SK-N-SH treated with all-trans-retinoic acid at 6 μM for 48 hours (cell line): ENCODE results near the gene SLC12A7.

Source experiments
- ATAC-seq: fragments of 200-7000 bp; cut with Tn5 transposase; 3 replicates; pipeline ENCODE4 v1.9.1; 2020; ENCODE audit warnings: mild to moderate bottlenecking, moderate library complexity
- CSDC2 ChIP-seq: fragments of 250-450 bp; sonication (Bioruptor Pico); IDR thresholded peaks from 2 replicates; pipeline ENCODE4 v1.5.0; 2020; ENCODE audit warnings: mild to moderate bottlenecking, moderate library complexity
- ESRRG ChIP-seq: fragments of 250-450 bp; sonication (Bioruptor Pico); IDR thresholded peaks from 2 replicates; pipeline ENCODE4 v1.6.1; 2021; ENCODE audit warnings: mild to moderate bottlenecking
- GLIS3 ChIP-seq: fragments of 250-450 bp; sonication (Bioruptor Pico); IDR thresholded peaks from 2 replicates; pipeline ENCODE4 v1.5.0; 2020; ENCODE audit warnings: mild to moderate bottlenecking, moderate library complexity
- RARB ChIP-seq: fragments of 250-450 bp; sonication (Bioruptor Pico); IDR thresholded peaks from 2 replicates; pipeline ENCODE4 v1.8.0; 2021; ENCODE audit warnings: mild to moderate bottlenecking, moderate library complexity
- SNAI2 ChIP-seq: fragments of 250-450 bp; sonication (Bioruptor Pico); IDR thresholded peaks from 2 replicates; pipeline ENCODE4 v1.5.0; 2020; ENCODE audit warnings: mild to moderate bottlenecking, moderate library complexity
- TCF4 ChIP-seq: fragments of 250-450 bp; sonication (Bioruptor Pico); IDR thresholded peaks from 2 replicates; pipeline ENCODE4 v1.8.0; 2021; ENCODE audit warnings: mild to moderate bottlenecking, moderate library complexity, borderline replicate concordance
- TOX ChIP-seq: fragments of 250-450 bp; sonication (Bioruptor Pico); IDR thresholded peaks from 2 replicates; pipeline ENCODE4 v1.8.0; 2021; ENCODE audit warnings: mild to moderate bottlenecking, moderate library complexity, borderline replicate concordance
- ZC3H10 ChIP-seq: fragments of 250-450 bp; sonication (Bioruptor Pico); IDR thresholded peaks from 2 replicates; pipeline ENCODE4 v1.5.1; 2021; ENCODE audit warnings: mild to moderate bottlenecking, moderate library complexity
- ZFP30 ChIP-seq: fragments of 450-650 bp; formaldehyde crosslinking; IDR thresholded peaks from 2 replicates; pipeline ENCODE4 v1.5.0; 2022; ENCODE audit warnings: mild to moderate bottlenecking, moderate library complexity
- ZNF565 ChIP-seq: fragments of 450-650 bp; formaldehyde crosslinking; conservative IDR thresholded peaks from 2 replicates; pipeline ENCODE4 v1.5.0; 2020; ENCODE audit warnings: low read depth, mild to moderate bottlenecking, moderate library complexity
- ZNF70 ChIP-seq: fragments of 450-650 bp; formaldehyde crosslinking; IDR thresholded peaks from 2 replicates; pipeline ENCODE4 v1.5.0; 2020; ENCODE audit warnings: mild to moderate bottlenecking, moderate library complexity
- ZNF8 ChIP-seq: fragments of 450-650 bp; formaldehyde crosslinking; IDR thresholded peaks from 2 replicates; pipeline ENCODE4 v1.5.0; 2020; ENCODE audit warnings: mild to moderate bottlenecking, moderate library complexity
- TF ChIP-seq, protein P1 (sequence below): fragments of 250-450 bp; sonication (Bioruptor Pico); IDR thresholded peaks from 2 replicates; pipeline ENCODE4 v1.5.0; 2020; ENCODE audit warnings: mild to moderate bottlenecking, moderate library complexity
- TF ChIP-seq, protein P2 (sequence below): fragments of 250-450 bp; sonication (Bioruptor Pico); IDR thresholded peaks from 2 replicates; pipeline ENCODE4 v1.8.0; 2020; ENCODE audit warnings: mild to moderate bottlenecking, moderate library complexity, borderline replicate concordance
- TF ChIP-seq, protein P3 (sequence below): fragments of 250-450 bp; sonication (Bioruptor Pico); IDR thresholded peaks from 2 replicates; pipeline ENCODE4 v1.8.0; 2021; ENCODE audit warnings: low read depth, mild to moderate bottlenecking, moderate library complexity, borderline replicate concordance
- TF ChIP-seq, protein P4 (sequence below): fragments of 250-450 bp; sonication (Bioruptor Pico); IDR thresholded peaks from 2 replicates; pipeline ENCODE4 v1.5.1; 2021; ENCODE audit warnings: mild to moderate bottlenecking, moderate library complexity
- TF ChIP-seq, protein P5 (sequence below): fragments of 250-450 bp; sonication (Bioruptor Pico); IDR thresholded peaks from 2 replicates; pipeline ENCODE4 v1.5.1; 2020; ENCODE audit warnings: low read depth, mild to moderate bottlenecking, moderate library complexity

SLC12A7 gene

DNA sequence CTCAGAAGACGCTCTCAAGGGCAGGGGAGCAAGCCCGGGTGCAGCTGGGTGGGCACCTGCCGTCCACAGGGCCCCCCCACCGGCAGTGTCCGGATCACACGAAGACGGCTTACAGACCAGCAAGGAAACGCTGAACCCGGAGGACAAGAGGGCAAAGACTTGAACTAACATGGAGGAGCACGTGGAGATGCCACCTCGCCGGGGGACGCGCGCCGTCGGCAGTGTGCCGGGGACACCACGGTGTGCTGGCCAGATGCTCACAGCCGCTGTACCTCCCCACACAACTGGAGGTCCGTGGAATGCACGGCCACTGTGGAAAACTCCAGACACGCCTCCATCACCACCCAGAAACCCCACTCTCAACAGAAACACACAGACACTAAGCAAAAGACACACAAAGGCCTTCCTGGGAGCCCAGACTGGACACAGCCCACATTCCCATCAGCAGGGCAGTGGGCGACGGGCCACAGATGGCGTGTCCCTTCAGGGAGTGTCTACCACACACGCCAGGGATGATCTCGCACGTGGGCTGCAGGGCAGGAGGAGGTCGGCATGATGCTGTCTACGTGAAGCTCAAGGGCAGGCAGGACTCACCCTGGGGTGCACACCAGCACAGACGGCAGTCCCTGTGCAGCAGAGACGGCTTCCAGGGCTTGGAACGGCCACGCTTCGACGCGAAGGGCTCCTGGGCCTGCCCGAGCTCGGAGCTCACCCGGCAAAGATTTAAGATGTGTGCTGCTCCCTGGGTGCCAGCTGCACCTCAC, 8.6 kb upstream of the SLC12A7 start:
- no peak for TF ChIP-seq SNAI2 (CRISPR knock-in tag)
- no peak for TF ChIP-seq CSDC2 (CRISPR knock-in tag)
- TF ChIP-seq, protein P1, sequence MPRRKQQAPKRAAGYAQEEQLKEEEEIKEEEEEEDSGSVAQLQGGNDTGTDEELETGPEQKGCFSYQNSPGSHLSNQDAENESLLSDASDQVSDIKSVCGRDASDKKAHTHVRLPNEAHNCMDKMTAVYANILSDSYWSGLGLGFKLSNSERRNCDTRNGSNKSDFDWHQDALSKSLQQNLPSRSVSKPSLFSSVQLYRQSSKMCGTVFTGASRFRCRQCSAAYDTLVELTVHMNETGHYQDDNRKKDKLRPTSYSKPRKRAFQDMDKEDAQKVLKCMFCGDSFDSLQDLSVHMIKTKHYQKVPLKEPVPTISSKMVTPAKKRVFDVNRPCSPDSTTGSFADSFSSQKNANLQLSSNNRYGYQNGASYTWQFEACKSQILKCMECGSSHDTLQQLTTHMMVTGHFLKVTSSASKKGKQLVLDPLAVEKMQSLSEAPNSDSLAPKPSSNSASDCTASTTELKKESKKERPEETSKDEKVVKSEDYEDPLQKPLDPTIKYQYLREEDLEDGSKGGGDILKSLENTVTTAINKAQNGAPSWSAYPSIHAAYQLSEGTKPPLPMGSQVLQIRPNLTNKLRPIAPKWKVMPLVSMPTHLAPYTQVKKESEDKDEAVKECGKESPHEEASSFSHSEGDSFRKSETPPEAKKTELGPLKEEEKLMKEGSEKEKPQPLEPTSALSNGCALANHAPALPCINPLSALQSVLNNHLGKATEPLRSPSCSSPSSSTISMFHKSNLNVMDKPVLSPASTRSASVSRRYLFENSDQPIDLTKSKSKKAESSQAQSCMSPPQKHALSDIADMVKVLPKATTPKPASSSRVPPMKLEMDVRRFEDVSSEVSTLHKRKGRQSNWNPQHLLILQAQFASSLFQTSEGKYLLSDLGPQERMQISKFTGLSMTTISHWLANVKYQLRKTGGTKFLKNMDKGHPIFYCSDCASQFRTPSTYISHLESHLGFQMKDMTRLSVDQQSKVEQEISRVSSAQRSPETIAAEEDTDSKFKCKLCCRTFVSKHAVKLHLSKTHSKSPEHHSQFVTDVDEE (CRISPR knock-in tag) = no peak
- TF ChIP-seq, protein P2, sequence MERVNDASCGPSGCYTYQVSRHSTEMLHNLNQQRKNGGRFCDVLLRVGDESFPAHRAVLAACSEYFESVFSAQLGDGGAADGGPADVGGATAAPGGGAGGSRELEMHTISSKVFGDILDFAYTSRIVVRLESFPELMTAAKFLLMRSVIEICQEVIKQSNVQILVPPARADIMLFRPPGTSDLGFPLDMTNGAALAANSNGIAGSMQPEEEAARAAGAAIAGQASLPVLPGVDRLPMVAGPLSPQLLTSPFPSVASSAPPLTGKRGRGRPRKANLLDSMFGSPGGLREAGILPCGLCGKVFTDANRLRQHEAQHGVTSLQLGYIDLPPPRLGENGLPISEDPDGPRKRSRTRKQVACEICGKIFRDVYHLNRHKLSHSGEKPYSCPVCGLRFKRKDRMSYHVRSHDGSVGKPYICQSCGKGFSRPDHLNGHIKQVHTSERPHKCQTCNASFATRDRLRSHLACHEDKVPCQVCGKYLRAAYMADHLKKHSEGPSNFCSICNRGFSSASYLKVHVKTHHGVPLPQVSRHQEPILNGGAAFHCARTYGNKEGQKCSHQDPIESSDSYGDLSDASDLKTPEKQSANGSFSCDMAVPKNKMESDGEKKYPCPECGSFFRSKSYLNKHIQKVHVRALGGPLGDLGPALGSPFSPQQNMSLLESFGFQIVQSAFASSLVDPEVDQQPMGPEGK (CRISPR knock-in tag) = no peak
- no peak for TF ChIP-seq ZC3H10
- TF ChIP-seq RARB (CRISPR knock-in tag) = no peak
- no peak for ATAC-seq

DNA sequence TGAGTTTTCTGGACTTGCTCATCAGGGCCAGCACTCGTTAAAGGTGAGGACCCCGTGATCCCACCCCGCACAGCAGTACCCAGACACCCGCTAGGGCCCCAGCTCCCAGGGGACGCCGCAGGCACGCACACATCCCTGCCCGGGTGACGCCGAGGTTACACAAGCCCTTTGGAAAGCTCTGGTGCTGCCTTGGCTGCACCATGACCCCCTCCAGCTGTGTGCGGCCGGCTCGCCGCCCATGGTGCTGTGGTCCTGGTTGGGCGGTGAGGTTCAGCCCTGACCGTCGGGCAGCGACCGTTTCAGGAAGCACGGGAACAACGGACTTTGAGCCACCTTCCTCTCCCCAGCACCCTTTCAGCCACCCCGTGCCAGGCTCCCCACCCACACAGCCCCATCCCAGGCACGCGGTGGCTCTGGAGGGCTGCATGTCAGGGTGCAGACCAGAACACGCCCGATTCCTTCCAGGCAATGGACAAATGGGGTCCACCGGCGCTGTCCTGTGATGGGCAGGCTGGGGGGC, 7.5 kb upstream of the SLC12A7 start:
- no peak for ATAC-seq
- TF ChIP-seq, protein P3, sequence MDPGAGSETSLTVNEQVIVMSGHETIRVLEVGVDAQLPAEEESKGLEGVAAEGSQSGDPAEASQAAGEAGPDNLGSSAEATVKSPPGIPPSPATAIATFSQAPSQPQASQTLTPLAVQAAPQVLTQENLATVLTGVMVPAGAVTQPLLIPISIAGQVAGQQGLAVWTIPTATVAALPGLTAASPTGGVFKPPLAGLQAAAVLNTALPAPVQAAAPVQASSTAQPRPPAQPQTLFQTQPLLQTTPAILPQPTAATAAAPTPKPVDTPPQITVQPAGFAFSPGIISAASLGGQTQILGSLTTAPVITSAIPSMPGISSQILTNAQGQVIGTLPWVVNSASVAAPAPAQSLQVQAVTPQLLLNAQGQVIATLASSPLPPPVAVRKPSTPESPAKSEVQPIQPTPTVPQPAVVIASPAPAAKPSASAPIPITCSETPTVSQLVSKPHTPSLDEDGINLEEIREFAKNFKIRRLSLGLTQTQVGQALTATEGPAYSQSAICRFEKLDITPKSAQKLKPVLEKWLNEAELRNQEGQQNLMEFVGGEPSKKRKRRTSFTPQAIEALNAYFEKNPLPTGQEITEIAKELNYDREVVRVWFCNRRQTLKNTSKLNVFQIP (CRISPR knock-in tag) = no peak

DNA sequence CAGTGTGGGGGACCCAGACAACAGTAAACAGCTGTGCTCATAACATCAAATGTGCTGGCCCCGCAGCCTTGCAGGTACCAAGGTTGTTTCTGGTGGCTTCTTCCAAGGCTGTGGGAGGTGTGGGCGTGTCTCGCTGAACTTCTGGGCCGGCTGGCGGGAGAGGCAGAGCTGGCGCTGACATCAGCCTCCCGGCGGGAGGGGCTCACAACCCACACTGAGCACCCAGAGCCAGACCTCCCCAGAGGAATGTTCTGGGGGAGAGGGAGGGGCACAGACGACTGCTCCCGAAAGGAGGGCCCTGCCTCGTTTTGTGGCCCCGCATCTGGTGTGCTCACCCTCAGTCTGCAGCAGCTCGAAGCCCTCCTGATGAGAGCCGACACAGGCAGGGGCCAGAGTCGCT, 6.9 kb upstream of the SLC12A7 start:
- TF ChIP-seq GLIS3 (no peak), ZFP30 (CRISPR knock-in tag) (no peak), TOX (CRISPR knock-in tag) (no peak), CSDC2 (CRISPR knock-in tag) (no peak), ZNF8 (no peak), ESRRG (CRISPR knock-in tag) (no peak), ZNF565 (CRISPR knock-in tag) (no peak), ZNF70 (CRISPR knock-in tag) (no peak), RARB (CRISPR knock-in tag) (no peak), TCF4 (CRISPR knock-in tag) (no peak)
- TF ChIP-seq, protein P2 (CRISPR knock-in tag) = no peak
- TF ChIP-seq, protein P4, sequence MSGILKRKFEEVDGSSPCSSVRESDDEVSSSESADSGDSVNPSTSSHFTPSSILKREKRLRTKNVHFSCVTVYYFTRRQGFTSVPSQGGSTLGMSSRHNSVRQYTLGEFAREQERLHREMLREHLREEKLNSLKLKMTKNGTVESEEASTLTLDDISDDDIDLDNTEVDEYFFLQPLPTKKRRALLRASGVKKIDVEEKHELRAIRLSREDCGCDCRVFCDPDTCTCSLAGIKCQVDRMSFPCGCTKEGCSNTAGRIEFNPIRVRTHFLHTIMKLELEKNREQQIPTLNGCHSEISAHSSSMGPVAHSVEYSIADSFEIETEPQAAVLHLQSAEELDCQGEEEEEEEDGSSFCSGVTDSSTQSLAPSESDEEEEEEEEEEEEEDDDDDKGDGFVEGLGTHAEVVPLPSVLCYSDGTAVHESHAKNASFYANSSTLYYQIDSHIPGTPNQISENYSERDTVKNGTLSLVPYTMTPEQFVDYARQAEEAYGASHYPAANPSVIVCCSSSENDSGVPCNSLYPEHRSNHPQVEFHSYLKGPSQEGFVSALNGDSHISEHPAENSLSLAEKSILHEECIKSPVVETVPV (CRISPR knock-in tag) = no peak
- TF ChIP-seq, protein P5, sequence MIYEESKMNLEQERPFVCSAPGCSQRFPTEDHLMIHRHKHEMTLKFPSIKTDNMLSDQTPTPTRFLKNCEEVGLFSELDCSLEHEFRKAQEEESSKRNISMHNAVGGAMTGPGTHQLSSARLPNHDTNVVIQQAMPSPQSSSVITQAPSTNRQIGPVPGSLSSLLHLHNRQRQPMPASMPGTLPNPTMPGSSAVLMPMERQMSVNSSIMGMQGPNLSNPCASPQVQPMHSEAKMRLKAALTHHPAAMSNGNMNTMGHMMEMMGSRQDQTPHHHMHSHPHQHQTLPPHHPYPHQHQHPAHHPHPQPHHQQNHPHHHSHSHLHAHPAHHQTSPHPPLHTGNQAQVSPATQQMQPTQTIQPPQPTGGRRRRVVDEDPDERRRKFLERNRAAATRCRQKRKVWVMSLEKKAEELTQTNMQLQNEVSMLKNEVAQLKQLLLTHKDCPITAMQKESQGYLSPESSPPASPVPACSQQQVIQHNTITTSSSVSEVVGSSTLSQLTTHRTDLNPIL (CRISPR knock-in tag) = no peak
- ATAC-seq = no peak
